Mesothelial cell of epicardium (in vitro differentiated cells): Measurements from ENCODE around the gene MBP. TPM values are rescaled to one million over a fixed set of nuclear protein-coding genes. Genes with fewer than 3 reads are reported as not detected.

Experiments
- DNase-seq, 2 experiments: peaks; one replicate each; pipeline ENCODE4 v3.0.0; 2021; ENCODE audit warnings: low spot score in 2 of 2; ENCODE audit not compliant: unreplicated experiment in 2 of 2
- H3K27ac Mint-ChIP-seq: 2 replicates; pipeline ENCODE4 v1.8.0; 2021; ENCODE audit warnings: mixed read lengths
- H3K27me3 Mint-ChIP-seq: 2 replicates; pipeline ENCODE4 v1.8.0; 2021; ENCODE audit warnings: low read depth, mixed read lengths
- H3K36me3 Mint-ChIP-seq: 2 replicates; pipeline ENCODE4 v1.8.0; 2021; ENCODE audit warnings: mixed read lengths
- H3K4me1 Mint-ChIP-seq: 2 replicates; pipeline ENCODE4 v1.8.0; 2021; ENCODE audit warnings: mixed read lengths
- H3K4me3 Mint-ChIP-seq: 2 replicates; pipeline ENCODE4 v1.8.0; 2021; ENCODE audit warnings: mild to moderate bottlenecking, moderate library complexity, mixed read lengths
- H3K9me3 Mint-ChIP-seq: 2 replicates; pipeline ENCODE4 v1.8.0; 2021; ENCODE audit warnings: mixed read lengths
- CTCF ChIP-seq: fragments of 200-600 bp; sonication (generic); IDR thresholded peaks from one replicate; pipeline ENCODE4 v1.5.0; 2021; ENCODE audit warnings: antibody characterized with exemption; ENCODE audit not compliant: unreplicated experiment
- total RNA-seq: library from RNA; stranded (reverse); gene quantifications from 3 replicates; pipeline ENCODE4 v1.2.1, GENCODE V29; 2021

Gene MBP
- total RNA-seq, 1 donor from 2014 or later = 20.8 TPM

- no peak overlapping the region for H3K27ac Mint-ChIP-seq
- H3K27me3 Mint-ChIP-seq = peaks cover 34% of the 10 kb centered on the region
- H3K4me3 Mint-ChIP-seq = no peak overlapping the region
- TF ChIP-seq CTCF = no peak
- peaks cover 7% of the 10 kb centered on the region for H3K4me1 Mint-ChIP-seq
- no peaks in the 10 kb centered on the region for H3K9me3 Mint-ChIP-seq
- DNase-seq = peak in 1 of 2 experiments; percentile 24
- no peaks in the 10 kb centered on the region for H3K36me3 Mint-ChIP-seq
These were observed 3.6 kb upstream of the MBP start for GRCh38 chr18:77136076-77136718.

DNA sequence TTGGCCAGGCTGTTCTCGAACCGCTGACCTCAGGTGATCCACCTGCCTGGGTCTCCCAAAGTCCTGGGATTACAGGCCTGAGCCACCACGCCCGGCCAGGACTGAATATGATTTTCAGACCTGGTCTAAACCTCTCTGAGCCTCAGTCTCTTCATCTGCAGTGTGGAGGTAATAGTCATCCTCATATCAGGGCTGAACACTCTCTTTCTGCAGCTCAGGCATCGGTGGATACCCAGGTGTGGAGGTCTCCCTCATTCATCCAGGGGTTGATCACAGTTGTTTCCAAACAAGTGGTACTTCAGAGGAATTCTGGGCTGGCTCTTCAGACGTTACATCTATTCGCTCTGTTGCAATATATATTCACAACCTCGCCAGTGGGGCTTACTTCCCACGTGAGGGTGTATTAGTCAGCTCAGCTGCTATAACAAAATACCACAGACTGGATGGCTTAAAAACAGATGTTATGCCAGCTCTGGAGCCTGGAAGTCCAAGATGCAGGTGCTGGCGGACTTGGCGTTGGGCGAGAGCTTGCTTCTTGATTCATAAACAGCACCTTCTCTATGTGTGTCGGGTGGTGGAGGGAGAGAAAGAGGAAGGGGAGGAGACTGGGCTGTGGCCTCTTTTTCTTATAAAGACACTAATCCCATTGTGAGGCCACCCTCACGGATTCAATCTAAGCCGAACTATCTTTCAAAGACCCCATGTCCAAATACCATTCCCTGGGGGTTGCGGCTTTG is 2.9 kb upstream of the MBP start:
- H3K27me3 Mint-ChIP-seq = peaks cover 40% of the 10 kb centered on the region
- no peaks in the 10 kb centered on the region for H3K36me3 Mint-ChIP-seq
- no peak overlapping the region for H3K27ac Mint-ChIP-seq
- DNase-seq = peak in 1 of 2 experiments; percentile 11
- TF ChIP-seq CTCF = no peak
- peaks cover 13% of the 10 kb centered on the region for H3K4me1 Mint-ChIP-seq
- no peaks in the 10 kb centered on the region for H3K9me3 Mint-ChIP-seq
- H3K4me3 Mint-ChIP-seq = no peak overlapping the region

DNA sequence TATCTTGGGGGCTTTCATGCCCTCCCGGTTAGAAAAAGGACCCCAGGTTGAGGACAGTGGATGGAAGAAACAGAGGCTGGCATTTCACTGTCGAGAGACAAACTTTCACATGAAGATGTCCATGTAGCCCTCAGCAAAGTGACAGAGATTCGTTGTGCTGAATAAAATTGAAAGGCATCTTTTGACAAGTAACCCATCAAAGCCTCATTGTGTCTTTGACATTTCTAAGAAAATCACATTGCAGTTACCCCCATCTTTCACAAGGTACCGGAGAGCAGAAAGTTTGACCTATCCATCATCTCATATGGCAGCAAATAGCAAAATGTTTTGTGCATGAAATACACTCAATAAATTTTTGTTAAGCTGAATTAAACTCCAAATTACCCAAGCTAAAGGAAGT is 2.0 kb upstream of the MBP start:
- Mint-ChIP-seq H3K4me1 (peaks cover 19% of the 10 kb centered on the region), H3K36me3 (no peaks in the 10 kb centered on the region), H3K27ac (no peak overlapping the region), H3K4me3 (no peak overlapping the region), H3K9me3 (no peaks in the 10 kb centered on the region), H3K27me3 (peaks cover 46% of the 10 kb centered on the region)
- peak in 1 of 2 experiments; percentile 1 for DNase-seq
- no peak for TF ChIP-seq CTCF

DNA sequence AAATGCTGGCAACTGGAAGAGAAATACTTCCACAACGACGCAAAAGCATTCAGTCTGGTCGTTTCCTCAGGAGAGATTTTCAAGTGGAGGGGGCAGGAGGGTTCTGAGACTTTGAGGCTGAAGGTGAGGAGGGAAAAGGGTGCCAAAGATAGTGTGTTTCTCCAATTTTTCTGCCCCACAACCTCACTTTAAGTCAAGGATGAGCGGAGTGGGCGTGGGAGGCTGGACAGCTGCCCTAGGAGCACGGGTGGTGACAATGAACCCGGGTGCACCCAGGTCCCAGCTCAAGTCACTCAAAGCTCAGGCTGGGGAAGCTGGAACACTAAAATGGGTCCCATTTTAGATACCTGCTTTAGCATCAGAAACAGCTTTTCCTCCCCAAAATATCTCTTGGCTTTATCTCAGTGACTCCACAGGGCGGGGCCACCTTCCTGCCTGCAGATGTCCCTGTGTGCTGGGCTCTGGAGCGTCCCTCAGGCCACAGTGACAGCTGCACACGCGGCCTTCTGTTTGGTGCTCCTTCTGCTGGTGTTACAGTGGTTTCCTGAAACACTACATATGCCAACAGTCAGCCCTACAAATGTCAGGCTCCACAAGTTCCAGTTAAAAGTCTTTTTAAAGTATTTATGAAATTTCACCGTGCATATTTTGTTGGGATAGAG is 1.4 kb upstream of the MBP start:
- TF ChIP-seq CTCF = no peak
- peaks cover 21% of the 10 kb centered on the region for H3K4me1 Mint-ChIP-seq

GRCh38 chr18:77133051-77133834 is 660 bp upstream of the MBP start:
- peak overlapping the region; percentile 53 for H3K27ac Mint-ChIP-seq
- no peak for DNase-seq
- H3K36me3 Mint-ChIP-seq = peaks cover 2% of the 10 kb centered on the region
- peaks cover 22% of the 10 kb centered on the region for H3K4me1 Mint-ChIP-seq
- no peak for TF ChIP-seq CTCF
- H3K27me3 Mint-ChIP-seq = peaks cover 52% of the 10 kb centered on the region
- no peaks in the 10 kb centered on the region for H3K9me3 Mint-ChIP-seq
- peak overlapping the region; percentile 67 for H3K4me3 Mint-ChIP-seq

More for the DNA sequence above, 1.4 kb upstream of the MBP start:
- peaks cover 51% of the 10 kb centered on the region for H3K27me3 Mint-ChIP-seq
- peaks cover 2% of the 10 kb centered on the region for H3K36me3 Mint-ChIP-seq
- DNase-seq = peak in 1 of 2 experiments; percentile 34
- H3K4me3 Mint-ChIP-seq = peak overlapping the region; percentile 67
- no peaks in the 10 kb centered on the region for H3K9me3 Mint-ChIP-seq
- H3K27ac Mint-ChIP-seq = peak overlapping the region; percentile 34
